PFSK-1 (cell line): Measurements from ENCODE around the gene MTG1.
"Not testable (repeated sequence)": the region's sequence is repeated elsewhere in the genome, so short reads cannot be mapped to it uniquely, and the experiment has no call there.

Experiments
- FOXP2 ChIP-seq: optimal IDR thresholded peaks from 2 replicates; pipeline ENCODE3; 2011; ENCODE audit warnings: borderline replicate concordance, control low read depth, inconsistent platforms; ENCODE audit not compliant: insufficient read depth; ENCODE audit errors: extremely low read length, extremely low read depth
- POLR2AphosphoS5 ChIP-seq: IDR thresholded peaks from 2 replicates; pipeline ENCODE4 v1.6.1; 2012; ENCODE audit warnings: low read depth, mild to moderate bottlenecking, control low read depth, low read length, moderate library complexity
- REST ChIP-seq, 2 experiments: IDR thresholded peaks; 2 replicates each; pipeline versions ENCODE4 v1.6.1 to v1.8.0; 2011 to 2012; ENCODE audit warnings: low read depth in 2 of 2, low read length in 2 of 2, control low read depth in 1 of 2, inconsistent platforms in 1 of 2, mild to moderate bottlenecking in 1 of 2, moderate library complexity in 1 of 2; ENCODE audit not compliant: insufficient read depth in 1 of 2
- SIN3A ChIP-seq: IDR thresholded peaks from 2 replicates; pipeline ENCODE4 v1.6.1; 2012; ENCODE audit warnings: mild to moderate bottlenecking, low read length, moderate library complexity, borderline replicate concordance; ENCODE audit not compliant: insufficient read depth
- TAF1 ChIP-seq: IDR thresholded peaks from 2 replicates; pipeline ENCODE4 v1.6.1; 2012; ENCODE audit warnings: low read length, control low read depth, borderline replicate concordance; ENCODE audit not compliant: insufficient read depth

Gene MTG1

GRCh38 chr10:133422223-133422806 lies 28.4 kb downstream of the MTG1 start:
- TF ChIP-seq FOXP2 (no peak), TAF1 (no peak), REST (IDR thresholded peaks at IDR 0.05; ENCODE audit: insufficient read depth in 1 of 2, low read depth in 2 of 2, low read length in 2 of 2) (no peak)

GRCh38 chr10:133422807-133423771 lies 29.1 kb downstream of the MTG1 start:
- TF ChIP-seq POLR2AphosphoS5 (no peak), TAF1 (no peak), REST (IDR thresholded peaks at IDR 0.05; ENCODE audit: insufficient read depth in 1 of 2, low read depth in 2 of 2, low read length in 2 of 2) (no peak), FOXP2 (no peak), SIN3A (no peak)

GRCh38 chr10:133424601-133425000 lies 30.6 kb downstream of the MTG1 start, which contains the start of gene SPRN:
Gene SPRN (minus strand): TSS chr10:133424625. CDS start chr10:133423681, 944 bp downstream.
- not testable (repeated sequence) for TF ChIP-seq POLR2AphosphoS5; REST (IDR thresholded peaks at IDR 0.05; ENCODE audit: insufficient read depth in 1 of 2, low read depth in 2 of 2, low read length in 2 of 2); SIN3A

GRCh38 chr10:133438711-133439273 lies 44.8 kb downstream of the MTG1 start:
- TF ChIP-seq REST (IDR thresholded peaks at IDR 0.05; ENCODE audit: insufficient read depth in 1 of 2, low read depth in 2 of 2, low read length in 2 of 2) (no peak), TAF1 (no peak), POLR2AphosphoS5 (no peak), SIN3A (no peak), FOXP2 (no peak)
